ENCODE results near the gene RFNG. TPM values are rescaled to one million over a fixed set of nuclear protein-coding genes. Genes with fewer than 3 reads are reported as not detected.

RFNG gene
- 10 to 100 TPM; 19.4 to 20.8 TPM for total RNA-seq

GRCh38 chr17:82051776-82052637 lies at the start of gene RFNG, which contains the start of gene GPS1:
RFNG (minus strand) TSS chr17:82051811; CDS start chr17:82051766, 45 bp downstream.
GPS1 (plus strand) TSS chr17:82051898; CDS start chr17:82051932, 34 bp downstream.
- H3K4me1 Mint-ChIP-seq (ENCODE audit: low read depth) = peaks cover 24% of the 10 kb centered on the region
- ATAC-seq = peak; percentile 92

GRCh38 chr17:82101301-82101715 lies 49.7 kb upstream of the RFNG start:
- DNase-seq = no peak
- Mint-ChIP-seq H3K9me3 (ENCODE audit: insufficient read depth) (no peaks in the 10 kb centered on the region), H3K27ac (no peak overlapping the region), H3K36me3 (ENCODE audit: low read depth) (peaks cover 7% of the 10 kb centered on the region), H3K4me1 (ENCODE audit: low read depth) (peaks cover 33% of the 10 kb centered on the region), H3K27me3 (ENCODE audit: low read depth) (no peaks in the 10 kb centered on the region), H3K4me3 (no peak overlapping the region)
- no peak for ATAC-seq
- ChIA-PET CTCF (no interaction called here), POLR2A (no interaction called here)

More at GRCh38 chr17:82051776-82052637, at the start of gene RFNG, which contains the start of gene GPS1:
- H3K9me3 Mint-ChIP-seq (ENCODE audit: insufficient read depth) = no peaks in the 10 kb centered on the region
- CTCF ChIA-PET = interaction anchor here (3.0 to 3.1 kb wide), 2 partner anchors 14 to 21 kb away, joined by 11 to 17 read pairs; partner anchors contain the start of genes DCXR and RAC3
- peak within 1 kb of the TSS; percentile 85 for H3K4me3 Mint-ChIP-seq
- no peaks in the 10 kb centered on the region for H3K27me3 Mint-ChIP-seq (ENCODE audit: low read depth)
- H3K27ac Mint-ChIP-seq = peak within 1 kb of the TSS; percentile 83
- POLR2A ChIA-PET = interaction anchor here (0.9 to 1.0 kb wide), 2 partner anchors 13 to 14 kb away, joined by 3 read pairs; partner anchors contain the start of genes DCXR and DUS1L
- peaks cover 2% of the 10 kb centered on the region for H3K36me3 Mint-ChIP-seq (ENCODE audit: low read depth)
- peak; percentile 88 for DNase-seq

- ATAC-seq (no peak), DNase-seq (no peak)
- Mint-ChIP-seq H3K4me1 (ENCODE audit: low read depth) (peaks cover 33% of the 10 kb centered on the region), H3K27me3 (ENCODE audit: low read depth) (no peaks in the 10 kb centered on the region), H3K9me3 (ENCODE audit: insufficient read depth) (no peaks in the 10 kb centered on the region), H3K27ac (peak overlapping the region; percentile 15), H3K4me3 (peak overlapping the region; percentile 83), H3K36me3 (ENCODE audit: low read depth) (peaks cover 11% of the 10 kb centered on the region)
- ChIA-PET POLR2A (interaction anchor here (0.7 kb wide), 1 partner anchor 27 kb away, joined by 3 read pairs; no protein-coding TSS in a partner anchor), CTCF (interaction anchor here (1.1 kb wide), 1 partner anchor 54 kb away, joined by 3 read pairs; no protein-coding TSS in a partner anchor)
Measured at GRCh38 chr17:82100502-82101298, 49.1 kb upstream of the RFNG start.

GRCh38 chr17:82098939-82099763 lies 47.5 kb upstream of the RFNG start:
- DNase-seq (peak; percentile 38), ATAC-seq (peak; percentile 6)
- H3K27me3 Mint-ChIP-seq (ENCODE audit: low read depth) = no peaks in the 10 kb centered on the region
- H3K36me3 Mint-ChIP-seq (ENCODE audit: low read depth) = peaks cover 19% of the 10 kb centered on the region
- CTCF ChIA-PET = interaction anchor here (0.7 to 1.4 kb wide), 4 partner anchors 23 to 68 kb away, joined by 3 to 6 read pairs (median 3); partner anchors contain the start of gene RAC3
- peak overlapping the region; percentile 83 for H3K4me3 Mint-ChIP-seq
- POLR2A ChIA-PET = interaction anchor here (1.2 to 1.6 kb wide), 4 partner anchors 8 to 68 kb away, joined by 3 to 8 read pairs (median 6); partner anchors contain the start of gene RAC3
- no peaks in the 10 kb centered on the region for H3K9me3 Mint-ChIP-seq (ENCODE audit: insufficient read depth)
- peaks cover 28% of the 10 kb centered on the region for H3K4me1 Mint-ChIP-seq (ENCODE audit: low read depth)
- peak overlapping the region; percentile 90 for H3K27ac Mint-ChIP-seq

- H3K9me3 Mint-ChIP-seq (ENCODE audit: insufficient read depth) = no peaks in the 10 kb centered on the region
- H3K27ac Mint-ChIP-seq = peak within 1 kb of the TSS; percentile 75
- H3K4me3 Mint-ChIP-seq = peak within 1 kb of the TSS; percentile 83
- ChIA-PET POLR2A (interaction anchor here (1.2 to 1.6 kb wide), 4 partner anchors 9 to 68 kb away, joined by 3 to 8 read pairs (median 6); partner anchors contain the start of gene RAC3), CTCF (interaction anchor here (0.7 to 1.4 kb wide), 5 partner anchors 8 to 67 kb away, joined by 3 to 6 read pairs (median 3); partner anchors contain the start of gene RAC3)
- peaks cover 27% of the 10 kb centered on the region for H3K4me1 Mint-ChIP-seq (ENCODE audit: low read depth)
- DNase-seq (peak; percentile 94), ATAC-seq (peak; percentile 81)
- peaks cover 22% of the 10 kb centered on the region for H3K36me3 Mint-ChIP-seq (ENCODE audit: low read depth)
- H3K27me3 Mint-ChIP-seq (ENCODE audit: low read depth) = no peaks in the 10 kb centered on the region
Measured at GRCh38 chr17:82098169-82098938, 46.7 kb upstream of the RFNG start, which contains the start of gene FASN. FASN (minus strand) TSS chr17:82098236; CDS start chr17:82096445, 1,791 bp downstream.

GRCh38 chr17:82097919-82098168 lies 46.2 kb upstream of the RFNG start:
- ChIA-PET POLR2A (interaction anchor here (1.2 to 1.5 kb wide), 3 partner anchors 9 to 67 kb away, joined by 5 to 8 read pairs (median 7); partner anchors contain the start of gene RAC3), CTCF (interaction anchor here (1.0 kb wide), 1 partner anchor 9 kb away, joined by 4 read pairs; no protein-coding TSS in a partner anchor)
- no peaks in the 10 kb centered on the region for H3K9me3 Mint-ChIP-seq (ENCODE audit: insufficient read depth)
- H3K27me3 Mint-ChIP-seq (ENCODE audit: low read depth) = no peaks in the 10 kb centered on the region
- ATAC-seq = no peak
- H3K27ac Mint-ChIP-seq = peak overlapping the region; percentile 75
- no peak for DNase-seq
- peaks cover 27% of the 10 kb centered on the region for H3K4me1 Mint-ChIP-seq (ENCODE audit: low read depth)
- H3K36me3 Mint-ChIP-seq (ENCODE audit: low read depth) = peaks cover 25% of the 10 kb centered on the region
- peak overlapping the region; percentile 71 for H3K4me3 Mint-ChIP-seq

- Mint-ChIP-seq H3K27me3 (ENCODE audit: low read depth) (no peaks in the 10 kb centered on the region), H3K9me3 (ENCODE audit: insufficient read depth) (no peaks in the 10 kb centered on the region), H3K36me3 (ENCODE audit: low read depth) (peaks cover 25% of the 10 kb centered on the region), H3K27ac (peak overlapping the region; percentile 63), H3K4me1 (ENCODE audit: low read depth) (peaks cover 26% of the 10 kb centered on the region), H3K4me3 (peak overlapping the region; percentile 77)
- CTCF ChIA-PET = interaction anchor here (1.0 kb wide), 1 partner anchor 9 kb away, joined by 4 read pairs; no protein-coding TSS in a partner anchor
- peak; percentile 7 for ATAC-seq
- POLR2A ChIA-PET = interaction anchor here (1.0 to 1.5 kb wide), 3 partner anchors 10 to 31 kb away, joined by 3 to 7 read pairs (median 5); no protein-coding TSS in a partner anchor
- DNase-seq = peak; percentile 45
Measured at GRCh38 chr17:82097184-82097918, 45.7 kb upstream of the RFNG start.

- Mint-ChIP-seq H3K4me1 (ENCODE audit: low read depth) (peaks cover 25% of the 10 kb centered on the region), H3K27ac (peak overlapping the region; percentile 63), H3K9me3 (ENCODE audit: insufficient read depth) (no peaks in the 10 kb centered on the region), H3K36me3 (ENCODE audit: low read depth) (peaks cover 27% of the 10 kb centered on the region), H3K27me3 (ENCODE audit: low read depth) (no peaks in the 10 kb centered on the region), H3K4me3 (peak overlapping the region; percentile 77)
- ChIA-PET POLR2A (interaction anchor here (1.0 kb wide), 1 partner anchor 31 kb away, joined by 3 read pairs; no protein-coding TSS in a partner anchor), CTCF (interaction anchor here (1.9 kb wide), 1 partner anchor 9 kb away, joined by 5 read pairs; no protein-coding TSS in a partner anchor)
- ATAC-seq (no peak), DNase-seq (no peak)
Measured at GRCh38 chr17:82096709-82097183, 45.1 kb upstream of the RFNG start.
